A549 (cell line): Measurements from ENCODE around the gene SAMD7. TPM values are rescaled to one million over a fixed set of nuclear protein-coding genes. Genes with fewer than 3 reads are reported as not detected.

Experiments
- ATAC-seq, 2 experiments: fragments of 200-7000 bp in 1 of 2; fragments of >200 bp in 1 of 2; cut with Nextera tagmentation in 1 of 2; cut with Tn5 transposase in 1 of 2; 3 replicates each; pipeline versions ENCODE4 v1.8.0 to v1.9.1; 2018 to 2020; ENCODE audit warnings: mild to moderate bottlenecking in 1 of 2, moderate library complexity in 1 of 2
- CTCF ChIA-PET: fragments of 300-600 bp; sonication (Branson Sonifier 250); formaldehyde crosslinking; extraction: SDS; loops from one replicate; lab custom pipeline; 2021; ENCODE audit warnings: antibody characterized with exemption, inconsistent platforms; lab: Yijun Ruan, JAX
- POLR2A ChIA-PET: fragments of 350-600 bp; formaldehyde crosslinking; extraction: SDS; loops from one replicate; lab custom pipeline; 2021; ENCODE audit warnings: antibody characterized with exemption, inconsistent platforms; lab: Yijun Ruan, JAX
- DNase-seq, 2 experiments: peaks; one replicate each; pipeline versions ENCODE4 v3.0.0 to v3.0.0-alpha.2; 2011 to 2016; ENCODE audit warnings: low read depth in 1 of 2, low spot score in 1 of 2
- FAIRE-seq: peaks from 2 replicates; lab custom pipeline; 2011; peaks lifted over from hg19 to GRCh38; lab: Jason Lieb, UNC
- H3K27ac ChIP-seq, 2 experiments: fragments of >200 bp; sonication (Bioruptor Twin); formaldehyde crosslinking; 3 replicates each; pipeline ENCODE4 v1.5.1; 2016 to 2017
- H3K4me1 ChIP-seq: fragments of >200 bp; sonication (Bioruptor Twin); formaldehyde crosslinking; 3 replicates; pipeline ENCODE4 v1.6.1; 2016
- H3K4me2 ChIP-seq: fragments of >200 bp; sonication (Bioruptor Twin); formaldehyde crosslinking; 3 replicates; pipeline ENCODE4 v1.6.1; 2016
- H3K4me3 ChIP-seq: fragments of >200 bp; sonication (Bioruptor Twin); formaldehyde crosslinking; 3 replicates; pipeline ENCODE4 v1.5.1; 2016
- H3K9me3 ChIP-seq: fragments of >200 bp; sonication (Bioruptor Twin); formaldehyde crosslinking; 3 replicates; pipeline ENCODE4 v1.6.1; 2016
- BCL3 ChIP-seq: fragments of >200 bp; sonication (Bioruptor Twin); formaldehyde crosslinking; IDR thresholded peaks from 3 replicates; pipeline ENCODE4 v1.6.1; 2016
- CHD2 ChIP-seq: fragments of 150-350 bp; IDR thresholded peaks from 2 replicates; pipeline ENCODE4 v1.6.1; 2014; ENCODE audit warnings: low read length; ENCODE audit not compliant: partially characterized antibody
- EHMT2 ChIP-seq: fragments of 200-600 bp; sonication (generic); IDR thresholded peaks from 2 replicates; pipeline ENCODE4 v1.6.1; 2016; ENCODE audit warnings: antibody characterized with exemption, low read depth, mild to moderate bottlenecking, moderate library complexity
- ESRRA ChIP-seq: fragments of 150-350 bp; IDR thresholded peaks from 2 replicates; pipeline ENCODE4 v1.6.1; 2014; ENCODE audit warnings: mild to moderate bottlenecking, low read length, borderline replicate concordance
- GATA3 ChIP-seq: IDR thresholded peaks from 2 replicates; pipeline ENCODE4 v1.6.1; 2012; ENCODE audit warnings: borderline replicate concordance
- HDAC2 ChIP-seq: fragments of 200-600 bp; sonication (generic); IDR thresholded peaks from 2 replicates; pipeline ENCODE4 v1.6.1; 2016
- HES2 ChIP-seq: fragments of >200 bp; sonication (Bioruptor Twin); formaldehyde crosslinking; IDR thresholded peaks from 2 replicates; pipeline ENCODE4 v1.6.1; 2016
- HEYL ChIP-seq: fragments of 250-450 bp; sonication (Bioruptor Pico); IDR thresholded peaks from 2 replicates; pipeline ENCODE4 v1.8.0; 2021; ENCODE audit warnings: mild to moderate bottlenecking, moderate library complexity
- HOXA7 ChIP-seq: fragments of 250-450 bp; sonication (Bioruptor Pico); IDR thresholded peaks from 2 replicates; pipeline ENCODE4 v1.5.0; 2020; ENCODE audit warnings: mild to moderate bottlenecking, moderate library complexity
- HOXB13 ChIP-seq: fragments of 250-450 bp; sonication (Bioruptor Pico); IDR thresholded peaks from 2 replicates; pipeline ENCODE4 v1.5.0; 2020; ENCODE audit warnings: low read depth, mild to moderate bottlenecking, moderate library complexity
- JUNB ChIP-seq: fragments of >200 bp; sonication (Bioruptor Twin); formaldehyde crosslinking; IDR thresholded peaks from 2 replicates; pipeline ENCODE4 v1.6.1; 2016
- KDM5A ChIP-seq: fragments of 200-600 bp; sonication (generic); IDR thresholded peaks from 2 replicates; pipeline ENCODE4 v1.6.1; 2016; ENCODE audit warnings: antibody characterized with exemption, mild to moderate bottlenecking
- NFE2L2 ChIP-seq: fragments of 150-350 bp; conservative IDR thresholded peaks from 2 replicates; pipeline ENCODE4 v1.6.1; 2014; ENCODE audit warnings: low read length
- NR3C1 ChIP-seq: fragments of >200 bp; sonication (Bioruptor Twin); formaldehyde crosslinking; IDR thresholded peaks from 3 replicates; pipeline ENCODE4 v1.6.1; 2017
- PHF8 ChIP-seq: fragments of 200-600 bp; sonication (generic); IDR thresholded peaks from 2 replicates; pipeline ENCODE4 v1.6.1; 2016; ENCODE audit warnings: low read depth, mild to moderate bottlenecking, antibody characterized with exemption, moderate library complexity, borderline replicate concordance
- POLR2A ChIP-seq: IDR thresholded peaks from 2 replicates; pipeline ENCODE4 v1.6.1; 2012; ENCODE audit warnings: mild to moderate bottlenecking, low read length
- POLR2AphosphoS2 ChIP-seq: conservative IDR thresholded peaks from 2 replicates; pipeline ENCODE4 v1.6.1; 2012; ENCODE audit warnings: low read length, improper control_type of control experiment, inconsistent platforms
- RARB ChIP-seq: fragments of 250-450 bp; sonication (Bioruptor Pico); IDR thresholded peaks from 2 replicates; pipeline ENCODE4 v1.8.0; 2021; ENCODE audit warnings: mild to moderate bottlenecking, moderate library complexity
- RCOR1 ChIP-seq: fragments of 150-350 bp; IDR thresholded peaks from 2 replicates; pipeline ENCODE4 v1.6.1; 2014; ENCODE audit warnings: antibody characterized with exemption, low read length, low read depth
- REST ChIP-seq: fragments of 200-600 bp; sonication (generic); IDR thresholded peaks from 2 replicates; pipeline ENCODE4 v1.6.1; 2016; ENCODE audit warnings: antibody characterized with exemption, mild to moderate bottlenecking, moderate library complexity
- SMC3 ChIP-seq: fragments of >200 bp; sonication (Bioruptor Twin); formaldehyde crosslinking; IDR thresholded peaks from 3 replicates; pipeline ENCODE4 v1.6.1; 2018; ENCODE audit warnings: inconsistent platforms
- TFCP2L1 ChIP-seq: fragments of 250-450 bp; sonication (Bioruptor Pico); IDR thresholded peaks from 2 replicates; pipeline ENCODE4 v1.5.0; 2021; ENCODE audit warnings: mild to moderate bottlenecking
- ZFP36 ChIP-seq: fragments of 450-650 bp; IDR thresholded peaks from 2 replicates; pipeline ENCODE4 v1.6.1; 2014; ENCODE audit warnings: borderline replicate concordance; ENCODE audit not compliant: partially characterized antibody
- ZSCAN20 ChIP-seq: fragments of 250-450 bp; sonication (Bioruptor Pico); IDR thresholded peaks from 2 replicates; pipeline ENCODE4 v1.8.0; 2022; ENCODE audit warnings: mild to moderate bottlenecking, moderate library complexity
- WGBS: methylation state at CpG from one replicate; pipeline ENCODE4 v1.1.6; 2017; ENCODE audit errors: missing lambda C conversion rate; 5-methylcytosine and 5-hydroxymethylcytosine counted together
- polyA plus RNA-seq, 4 experiments: library from polyadenylated mRNA; depleted of rRNA in 3 of 4; stranded (reverse); fragments of >200 nt; fragmentation: RNase III in 1 of 4; extraction: RNeasy Plus Mini Kit Qiagen cat#74134 plus additional on column Dnase treatment in 1 of 4; gene quantifications; 2 replicates in 3 of 4; 3 replicates in 1 of 4; pipeline ENCODE4 v1.2.3, GENCODE V29; 2011 to 2017
- TF ChIP-seq, protein P1 (sequence below): IDR thresholded peaks from 2 replicates; pipeline ENCODE4 v1.6.1; 2012
- TF ChIP-seq, protein P2 (sequence below): fragments of 250-450 bp; sonication (Bioruptor Pico); IDR thresholded peaks from 2 replicates; pipeline ENCODE4 v1.5.0; 2021; ENCODE audit warnings: mild to moderate bottlenecking, moderate library complexity, borderline replicate concordance
- TF ChIP-seq, protein P3 (sequence below): IDR thresholded peaks from 2 replicates; pipeline ENCODE4 v1.6.1; 2012

The SAMD7 gene
- polyA plus RNA-seq, 2 of the 4 experiments (the other 2 are of a cell fraction) = not detected

- DNase-seq (no peak), ATAC-seq (0 out of 6 replicates have a peak, but pooled peaks of 1 of the 2 experiments have one; percentile 30), FAIRE-seq (no peak)
- TF ChIP-seq, protein P1, sequence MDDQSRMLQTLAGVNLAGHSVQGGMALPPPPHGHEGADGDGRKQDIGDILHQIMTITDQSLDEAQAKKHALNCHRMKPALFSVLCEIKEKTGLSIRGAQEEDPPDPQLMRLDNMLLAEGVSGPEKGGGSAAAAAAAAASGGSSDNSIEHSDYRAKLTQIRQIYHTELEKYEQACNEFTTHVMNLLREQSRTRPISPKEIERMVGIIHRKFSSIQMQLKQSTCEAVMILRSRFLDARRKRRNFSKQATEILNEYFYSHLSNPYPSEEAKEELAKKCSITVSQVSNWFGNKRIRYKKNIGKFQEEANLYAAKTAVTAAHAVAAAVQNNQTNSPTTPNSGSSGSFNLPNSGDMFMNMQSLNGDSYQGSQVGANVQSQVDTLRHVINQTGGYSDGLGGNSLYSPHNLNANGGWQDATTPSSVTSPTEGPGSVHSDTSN = no peak
- no peak for TF ChIP-seq PHF8
- no peak for TF ChIP-seq CHD2
- TF ChIP-seq REST = no peak
- no peak for TF ChIP-seq RCOR1
- TF ChIP-seq TFCP2L1 = no peak
- TF ChIP-seq POLR2AphosphoS2 = no peak
- TF ChIP-seq HOXA7 (CRISPR knock-in tag) = no peak
- no peak for TF ChIP-seq NR3C1
- TF ChIP-seq EHMT2 = no peak
- TF ChIP-seq ZFP36 = no peak
- no peak for TF ChIP-seq NFE2L2
- Histone ChIP-seq H3K9me3 (peaks cover 12% of the 10 kb centered on the region), H3K27ac (no peak overlapping the region), H3K4me1 (no peaks in the 10 kb centered on the region), H3K4me3 (no peak overlapping the region), H3K4me2 (no peak overlapping the region)
- ChIA-PET POLR2A (no interaction called here), CTCF (no interaction called here)
These were observed 3.9 kb upstream of the SAMD7 start for GRCh38 chr3:169907476-169907875.

GRCh38 chr3:169907944-169908343 lies 3.4 kb upstream of the SAMD7 start:
- no peak for FAIRE-seq
- no peak for DNase-seq
- WGBS = 60% methylated on average over 4 of the region's 4 CpGs
- POLR2A ChIA-PET = no interaction called here
- Histone ChIP-seq H3K4me3 (no peak overlapping the region), H3K4me2 (no peak overlapping the region), H3K9me3 (peaks cover 7% of the 10 kb centered on the region; the same call in 2 of the 3 replicates), H3K4me1 (no peaks in the 10 kb centered on the region), H3K27ac (no peak overlapping the region)
- ATAC-seq = peak; percentile 39 to 42; a peak in 3 of 6 replicates
- CTCF ChIA-PET = no interaction called here
- TF ChIP-seq, protein P2, sequence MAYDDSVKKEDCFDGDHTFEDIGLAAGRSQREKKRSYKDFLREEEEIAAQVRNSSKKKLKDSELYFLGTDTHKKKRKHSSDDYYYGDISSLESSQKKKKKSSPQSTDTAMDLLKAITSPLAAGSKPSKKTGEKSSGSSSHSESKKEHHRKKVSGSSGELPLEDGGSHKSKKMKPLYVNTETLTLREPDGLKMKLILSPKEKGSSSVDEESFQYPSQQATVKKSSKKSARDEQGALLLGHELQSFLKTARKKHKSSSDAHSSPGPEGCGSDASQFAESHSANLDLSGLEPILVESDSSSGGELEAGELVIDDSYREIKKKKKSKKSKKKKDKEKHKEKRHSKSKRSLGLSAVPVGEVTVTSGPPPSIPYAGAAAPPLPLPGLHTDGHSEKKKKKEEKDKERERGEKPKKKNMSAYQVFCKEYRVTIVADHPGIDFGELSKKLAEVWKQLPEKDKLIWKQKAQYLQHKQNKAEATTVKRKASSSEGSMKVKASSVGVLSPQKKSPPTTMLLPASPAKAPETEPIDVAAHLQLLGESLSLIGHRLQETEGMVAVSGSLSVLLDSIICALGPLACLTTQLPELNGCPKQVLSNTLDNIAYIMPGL (CRISPR knock-in tag) = no peak
- TF ChIP-seq, protein P3, sequence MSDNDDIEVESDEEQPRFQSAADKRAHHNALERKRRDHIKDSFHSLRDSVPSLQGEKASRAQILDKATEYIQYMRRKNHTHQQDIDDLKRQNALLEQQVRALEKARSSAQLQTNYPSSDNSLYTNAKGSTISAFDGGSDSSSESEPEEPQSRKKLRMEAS = no peak
- TF ChIP-seq GATA3 = no peak
- no peak for TF ChIP-seq ZSCAN20 (CRISPR knock-in tag)
- TF ChIP-seq BCL3 = no peak
- TF ChIP-seq HOXB13 (CRISPR knock-in tag) = no peak
- TF ChIP-seq HES2 = no peak
- TF ChIP-seq JUNB = no peak
- no peak for TF ChIP-seq RARB (CRISPR knock-in tag)
- no peak for TF ChIP-seq POLR2A
- no peak for TF ChIP-seq HEYL
- TF ChIP-seq EHMT2 = no peak
- no peak for TF ChIP-seq ESRRA
- no peak for TF ChIP-seq KDM5A
- no peak for TF ChIP-seq HDAC2
- TF ChIP-seq ZFP36 = no peak
- no peak for TF ChIP-seq SMC3
